ENCODE measurements around the gene KCNT1.

DNA sequence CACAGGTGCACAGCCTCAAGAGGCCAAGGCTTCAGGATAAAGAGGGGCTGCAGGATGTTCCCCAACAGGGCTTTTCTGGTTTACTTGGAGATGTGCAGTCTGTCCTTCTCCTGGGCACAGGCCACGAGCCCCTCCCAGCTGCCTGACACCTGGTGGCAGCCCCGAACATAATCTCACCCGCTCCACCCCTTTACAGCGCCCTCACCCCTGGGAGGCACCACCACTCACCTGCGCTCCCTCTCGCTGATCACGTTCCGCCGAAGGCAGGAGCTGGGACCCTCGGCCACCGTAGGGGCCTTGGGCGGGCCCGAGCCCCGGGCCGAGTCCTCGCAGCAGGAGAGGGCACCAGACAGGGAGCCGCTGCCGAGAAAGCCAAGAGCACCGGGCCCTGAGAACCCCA lies 3.2 kb upstream of the KCNT1 start:
- TF ChIP-seq POLR2A (IDR thresholded peaks at IDR 0.05; ENCODE audit: low read depth, low read length): no peak
- no peak for TF ChIP-seq CTCF (IDR thresholded peaks at IDR 0.05; ENCODE audit: extremely low read depth in 1 of 2, insufficient read depth in 1 of 2, low read depth in 1 of 2, low read length in 2 of 2)
- TF ChIP-seq, protein P1, sequence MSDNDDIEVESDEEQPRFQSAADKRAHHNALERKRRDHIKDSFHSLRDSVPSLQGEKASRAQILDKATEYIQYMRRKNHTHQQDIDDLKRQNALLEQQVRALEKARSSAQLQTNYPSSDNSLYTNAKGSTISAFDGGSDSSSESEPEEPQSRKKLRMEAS (IDR thresholded peaks at IDR 0.05; ENCODE audit: insufficient read depth, insufficient read length): no peak
- no peak for TF ChIP-seq EZH2 (IDR thresholded peaks at IDR 0.05; ENCODE audit: borderline replicate concordance, low read depth, low read length, severe bottlenecking)
- no peak for TF ChIP-seq POLR2AphosphoS5 (IDR thresholded peaks at IDR 0.05; ENCODE audit: insufficient read depth, low read depth, low read length)
- TF ChIP-seq JUN (IDR thresholded peaks at IDR 0.05; ENCODE audit: borderline replicate concordance, insufficient read depth, insufficient read length, low read depth): no peak
- TF ChIP-seq MYC (IDR thresholded peaks at IDR 0.05; ENCODE audit: low read depth, low read length): no peak
